GM10248 (cell line): ENCODE data around the gene PCDHGC3.

Experiments
- CTCF ChIA-PET: fragments of 300-600 bp; sonication (Branson Sonifier 250); formaldehyde crosslinking; extraction: SDS; loops from one replicate; lab custom pipeline; 2021; ENCODE audit warnings: antibody characterized with exemption; lab: Yijun Ruan, JAX
- POLR2A ChIA-PET: fragments of 350-650 bp; sonication (Branson Sonifier 250); formaldehyde crosslinking; extraction: SDS; loops from one replicate; lab custom pipeline; 2020; ENCODE audit warnings: antibody characterized with exemption; lab: Yijun Ruan, JAX
- DNase-seq: peaks from one replicate; pipeline ENCODE4 v3.0.0; 2012; ENCODE audit errors: extremely low spot score
- CTCF ChIP-seq: IDR thresholded peaks from 2 replicates; pipeline ENCODE4 v1.5.1; 2012; ENCODE audit warnings: mild to moderate bottlenecking, low read depth; ENCODE audit errors: extremely low read depth, missing control alignments, control extremely low read depth

The PCDHGC3 gene

DNA sequence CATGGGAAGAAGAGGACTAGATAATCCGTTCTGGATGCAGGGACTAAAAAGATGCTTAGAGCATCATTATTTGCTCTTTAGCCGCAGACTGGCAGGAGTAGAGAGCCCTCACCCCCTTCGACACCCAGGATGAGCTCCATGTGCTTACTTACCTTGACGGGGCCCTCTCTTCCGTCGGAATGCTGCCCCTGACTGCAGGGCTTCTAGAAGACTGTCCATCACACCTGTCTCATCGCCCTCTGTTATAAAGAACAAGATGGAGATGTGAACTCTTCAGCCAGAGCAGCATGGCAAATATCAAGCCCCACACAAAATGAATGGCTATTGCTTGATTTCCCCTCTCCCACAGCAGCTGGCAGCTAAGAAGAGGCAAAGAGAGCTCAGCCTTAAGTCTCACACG, 48.2 kb downstream of the PCDHGC3 start:
- ChIA-PET CTCF (interaction anchor here (0.6 to 11.2 kb wide), 40 partner anchors 9 to 204 kb away, joined by 3 to 214 read pairs (median 6); partner anchors contain the start of genes HDAC3, PCDHGA10, PCDHGA11 and PCDHGA12), POLR2A (no interaction called here)
- no peak for DNase-seq
- no peak for TF ChIP-seq CTCF

DNA sequence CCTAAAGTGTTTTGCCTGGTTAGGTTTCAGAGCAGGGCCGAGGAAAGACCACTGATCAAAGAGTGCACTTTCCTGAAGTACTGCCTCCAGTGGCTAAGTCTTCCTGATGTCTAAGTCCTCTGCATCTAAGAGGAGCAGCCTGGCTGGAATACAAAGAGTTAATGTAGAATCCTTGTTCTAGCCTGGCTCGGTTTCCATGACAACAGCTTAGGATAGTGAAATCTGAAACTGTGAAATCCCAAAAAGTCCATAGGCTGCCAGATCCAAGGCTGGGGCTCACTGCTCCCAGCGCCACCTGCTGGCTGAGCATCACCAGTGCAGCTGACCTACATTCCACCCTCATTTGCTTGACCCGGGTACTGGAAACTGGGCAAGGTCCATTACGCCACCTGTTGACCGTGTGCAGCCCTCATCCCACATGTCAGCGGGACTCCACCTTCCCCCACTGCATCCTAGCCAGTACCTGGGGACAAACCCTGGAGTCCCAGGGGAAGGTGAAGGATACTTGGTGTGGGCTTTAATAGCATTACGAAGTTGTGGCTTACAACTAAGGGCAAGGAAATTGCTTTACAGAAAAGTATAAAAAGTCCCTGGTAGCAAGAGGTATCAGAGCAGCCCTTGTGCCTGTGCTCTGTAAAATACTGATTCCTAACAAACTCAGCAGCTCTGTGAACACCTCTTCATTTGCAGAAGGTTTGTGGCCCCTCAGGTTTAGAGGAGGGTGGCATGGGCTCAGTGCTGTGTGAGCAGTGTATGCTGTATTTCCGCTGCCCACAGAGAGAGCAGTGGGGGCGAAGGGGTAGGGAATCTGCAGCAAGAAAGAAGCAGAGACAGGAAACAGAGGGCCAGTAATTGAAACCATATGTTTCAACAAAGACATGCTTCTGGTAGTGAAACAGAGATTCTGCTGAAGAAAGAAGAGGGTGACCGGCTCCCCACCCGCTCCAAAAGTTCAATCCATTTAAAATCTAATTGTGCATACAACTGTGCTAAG, 49.1 kb downstream of the PCDHGC3 start:
- DNase-seq, result peak; percentile 78
- CTCF ChIA-PET, result interaction anchor here (0.6 to 11.2 kb wide), 37 partner anchors 8 to 205 kb away, joined by 3 to 214 read pairs (median 6); partner anchors contain the start of genes HDAC3, PCDHGA10, PCDHGA11 and PCDHGA12

DNA sequence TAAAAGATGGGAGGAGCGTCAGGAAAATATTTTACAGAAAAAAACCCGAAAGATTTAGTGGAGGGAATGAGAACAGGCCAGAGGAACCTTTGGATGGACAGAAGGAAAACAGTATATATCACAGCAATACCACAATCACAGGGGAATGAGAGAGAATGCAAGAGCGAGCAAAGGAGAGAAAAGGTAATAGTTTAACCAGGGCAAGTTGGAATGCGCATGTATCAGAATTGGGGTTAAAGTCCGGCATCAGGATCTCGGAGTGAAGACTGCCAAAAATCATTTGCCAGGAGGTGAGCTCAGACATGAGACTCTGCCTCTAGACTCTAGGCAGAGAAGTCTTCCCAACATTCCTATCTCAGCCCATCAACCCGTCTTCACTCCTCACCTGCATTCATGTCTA, 49.9 kb downstream of the PCDHGC3 start:
- CTCF ChIA-PET, result interaction anchor here (1.3 to 11.2 kb wide), 19 partner anchors 8 to 206 kb away, joined by 3 to 214 read pairs (median 11); partner anchors contain the start of genes HDAC3, PCDHGA10, PCDHGA11 and PCDHGB7
- no peak for TF ChIP-seq CTCF
- POLR2A ChIA-PET, result no interaction called here
- DNase-seq, result no peak

More for the DNA sequence above, 49.1 kb downstream of the PCDHGC3 start:
- POLR2A ChIA-PET, result no interaction called here
- TF ChIP-seq CTCF, result peak; percentile 99

GRCh38 chr5:141527426-141527825, 51.7 kb downstream of the PCDHGC3 start:
- POLR2A ChIA-PET, result no interaction called here
- CTCF ChIA-PET, result interaction anchor here (0.9 to 11.2 kb wide), 8 partner anchors 10 to 158 kb away, joined by 3 to 127 read pairs (median 12); partner anchors contain the start of genes PCDHGA10, PCDHGA11, PCDHGB3 and PCDHGB7
- DNase-seq, result no peak
- no peak for TF ChIP-seq CTCF
